HCT116 (cell line): ENCODE measurements around the gene ACTR3. TPM values are rescaled to one million over a fixed set of nuclear protein-coding genes. Genes with fewer than 3 reads are reported as not detected.
"Not testable (repeated sequence)": the region's sequence is repeated elsewhere in the genome, so short reads cannot be mapped to it uniquely, and the experiment has no call there.

Experiments used
- ATAC-seq: fragments of 200-7000 bp; cut with Tn5 transposase; 2 replicates; pipeline ENCODE4 v1.9.1; 2020; ENCODE audit warnings: mild to moderate bottlenecking, moderate library complexity
- BruUV-seq: library from RNA; stranded (reverse); fragments of 400-500 nt; replicated peaks from 2 replicates; lab custom pipeline; 2021; lab: Mats Ljungman, UMichigan
- CTCF ChIA-PET: fragments of 300-600 bp; sonication (Branson Sonifier 250); formaldehyde crosslinking; loops from one replicate; lab custom pipeline; 2021; ENCODE audit warnings: antibody characterized with exemption; lab: Charles Lee
- POLR2A ChIA-PET: fragments of 300-600, 350-600 bp; sonication (Branson Sonifier 250); formaldehyde crosslinking; loops from one replicate; lab custom pipeline; 2021; ENCODE audit warnings: antibody characterized with exemption; lab: Charles Lee
- RAD21 ChIA-PET, 2 experiments: fragments of 300-600 bp; sonication (Branson Sonifier 250); formaldehyde crosslinking; loops; one replicate each; lab custom pipeline; 2023; ENCODE audit warnings: low total read pairs in 2 of 2; ENCODE audit not compliant: uncharacterized antibody in 2 of 2, unreplicated experiment in 2 of 2, low non-redundant PET in 1 of 2; lab: Charles Lee
- DNase-seq: peaks from one replicate; pipeline ENCODE4 v3.0.0-alpha.2; 2010; ENCODE audit warnings: low read depth, low spot score
- H2AFZ ChIP-seq: fragments of 200-600 bp; shearing (Covaris generic), sonication (generic); 2 replicates; pipeline ENCODE4 v1.6.1; 2017; ENCODE audit warnings: low read depth, mixed run types, mixed read lengths, antibody characterized with exemption, low read length; ENCODE audit not compliant: poor library complexity, severe bottlenecking
- H3K27ac ChIP-seq: 2 replicates; pipeline ENCODE4 v1.5.1; 2012; ENCODE audit warnings: low read depth, low read length
- H3K27me3 ChIP-seq: fragments of 200-600 bp; sonication (generic); 2 replicates; pipeline ENCODE4 v1.6.1; 2016; ENCODE audit warnings: mixed run types, low read length, mixed read lengths; ENCODE audit not compliant: insufficient read depth
- H3K36me3 ChIP-seq, 2 experiments: fragments of 200-500 bp in 1 of 2; fragments of 200-600 bp in 1 of 2; sonication (Bioruptor generic) in 1 of 2; sonication (generic) in 1 of 2; 2 replicates each; pipeline versions ENCODE4 v1.5.1 to v1.6.1; 2014 to 2016; ENCODE audit warnings: low read length in 2 of 2, inconsistent platforms in 1 of 2, mixed read lengths in 1 of 2, mixed run types in 1 of 2; ENCODE audit not compliant: insufficient read depth in 2 of 2, control insufficient read depth in 1 of 2
- H3K4me1 ChIP-seq, 2 experiments: fragments of 200-600 bp in 1 of 2; sonication (generic) in 1 of 2; 2 replicates each; pipeline versions ENCODE4 v1.5.1 to v1.6.1; 2012 to 2017; ENCODE audit warnings: low read length in 2 of 2, inconsistent platforms in 1 of 2, mild to moderate bottlenecking in 1 of 2, mixed read lengths in 1 of 2, mixed run types in 1 of 2, moderate library complexity in 1 of 2; ENCODE audit not compliant: insufficient read depth in 2 of 2, control insufficient read depth in 1 of 2
- H3K4me2 ChIP-seq: fragments of 200-600 bp; sonication (generic); 2 replicates; pipeline ENCODE4 v1.6.1; 2017; ENCODE audit warnings: mixed run types, low read length, mixed read lengths
- H3K4me3 ChIP-seq, 2 experiments: fragments of 200-600 bp in 1 of 2; sonication (generic) in 1 of 2; replicated peaks in 1 of 2; 2 replicates each; pipeline ENCODE4 v1.5.1; 2011 to 2016; ENCODE audit warnings: low read length in 2 of 2, control low read depth in 1 of 2, low read depth in 1 of 2, mild to moderate bottlenecking in 1 of 2, mixed read lengths in 1 of 2, mixed run types in 1 of 2
- H3K79me2 ChIP-seq: fragments of 200-600 bp; sonication (generic); 2 replicates; pipeline ENCODE4 v1.6.1; 2017; ENCODE audit warnings: mild to moderate bottlenecking, mixed run types, low read length, moderate library complexity, mixed read lengths; ENCODE audit not compliant: insufficient read depth
- H3K9ac ChIP-seq: fragments of 200-600 bp; sonication (generic); 2 replicates; pipeline ENCODE4 v1.6.1; 2016; ENCODE audit warnings: low read length, mixed read lengths
- H3K9me2 ChIP-seq: fragments of 200-600 bp; sonication (generic), shearing (Covaris generic); 2 replicates; pipeline ENCODE4 v1.6.1; 2017; ENCODE audit warnings: mixed run types, mild to moderate bottlenecking, moderate library complexity; ENCODE audit not compliant: insufficient read depth
- H3K9me3 ChIP-seq, 2 experiments: fragments of 200-500 bp in 1 of 2; fragments of 200-600 bp in 1 of 2; sonication (Bioruptor generic) in 1 of 2; sonication (generic) in 1 of 2; 2 replicates each; pipeline ENCODE4 v1.6.1; 2014 to 2017; ENCODE audit warnings: low read length in 2 of 2, mixed read lengths in 2 of 2, inconsistent platforms in 1 of 2, low read depth in 1 of 2, mild to moderate bottlenecking in 1 of 2, mixed run types in 1 of 2, moderate library complexity in 1 of 2; ENCODE audit not compliant: control insufficient read depth in 1 of 2, insufficient read depth in 1 of 2
- H4K20me1 ChIP-seq: fragments of 200-600 bp; sonication (generic), shearing (Covaris generic); 2 replicates; pipeline ENCODE4 v1.6.1; 2017; ENCODE audit warnings: mixed run types, mild to moderate bottlenecking, moderate library complexity; ENCODE audit not compliant: insufficient read depth
- CBX3 ChIP-seq: IDR thresholded peaks from 2 replicates; pipeline ENCODE4 v1.6.1; 2012; ENCODE audit warnings: low read depth
- CEBPB ChIP-seq: IDR thresholded peaks from 2 replicates; pipeline ENCODE4 v1.6.1; 2012; ENCODE audit warnings: low read depth
- EGR1 ChIP-seq: IDR thresholded peaks from 2 replicates; pipeline ENCODE4 v1.6.1; 2012; ENCODE audit warnings: low read depth
- EZH2 ChIP-seq: fragments of 200-600 bp; sonication (generic); IDR thresholded peaks from 2 replicates; pipeline ENCODE4 v1.6.1; 2017; ENCODE audit warnings: antibody characterized with exemption, mixed run types
- EZH2phosphoT487 ChIP-seq: fragments of 200-600 bp; IDR thresholded peaks from 2 replicates; pipeline ENCODE4 v1.6.1; 2018; ENCODE audit warnings: antibody characterized with exemption, borderline replicate concordance
- FOSL1 ChIP-seq: IDR thresholded peaks from 2 replicates; pipeline ENCODE4 v1.6.1; 2012; ENCODE audit warnings: low read depth
- JUND ChIP-seq: IDR thresholded peaks from 2 replicates; pipeline ENCODE4 v1.6.1; 2012
- RAD21 ChIP-seq: IDR thresholded peaks from 2 replicates; pipeline ENCODE4 v1.6.1; 2012; ENCODE audit warnings: low read depth, mild to moderate bottlenecking
- intact Hi-C: fragments of 100-400 bp; cut with micrococcal nuclease; formaldehyde crosslinking; loops from 2 replicates; pipeline ENCODE4 v1.10.0; 2022
- total RNA-seq: library from RNA; stranded (reverse); gene quantifications from one replicate; pipeline ENCODE4 v1.2.1, GENCODE V29; 2021; ENCODE audit not compliant: unreplicated experiment
- TF ChIP-seq, protein P1 (sequence below): IDR thresholded peaks from 2 replicates; pipeline ENCODE4 v1.6.1; 2012

Gene ACTR3
- total RNA-seq, 1 experiment from 2014 or later, result 232 TPM

DNA sequence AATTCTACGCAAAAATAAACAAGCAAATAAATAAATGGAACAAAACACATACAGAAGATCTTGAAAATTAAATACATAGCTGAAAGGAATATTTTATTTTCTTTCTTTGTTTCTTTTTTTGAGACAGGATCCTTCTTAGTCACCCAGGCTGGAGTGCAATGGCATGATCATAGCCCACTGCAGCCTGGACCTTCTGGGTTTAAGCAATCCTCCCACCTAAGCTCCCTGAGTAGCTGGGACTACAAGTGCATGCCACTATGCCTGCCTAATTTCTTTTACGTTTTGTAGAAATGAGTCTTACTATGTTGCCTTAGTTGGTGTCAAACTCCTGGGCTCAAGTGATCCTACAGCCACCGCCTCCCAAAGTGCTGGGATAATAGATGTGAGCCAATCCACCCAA is 44.6 kb upstream of the ACTR3 start:
- CTCF ChIA-PET, result no interaction called here
- POLR2A ChIA-PET, result no interaction called here
- no TSS peak for BruUV-seq
- Histone ChIP-seq H3K79me2 (no peaks in the 10 kb centered on the region), H2AFZ (no peak overlapping the region), H3K9me3 (no peaks in the 10 kb centered on the region), H3K9me2 (no peaks in the 10 kb centered on the region), H3K27ac (no peak overlapping the region), H4K20me1 (no peaks in the 10 kb centered on the region), H3K9ac (no peak overlapping the region), H3K27me3 (no peaks in the 10 kb centered on the region), H3K36me3 (no peaks in the 10 kb centered on the region), H3K4me2 (no peak overlapping the region), H3K4me1 (peaks cover 0 to 7% of the 10 kb centered on the region in 2 experiments; a peak in 2 of 4 replicates), H3K4me3 (no peak overlapping the region)
- TF ChIP-seq, protein P1, sequence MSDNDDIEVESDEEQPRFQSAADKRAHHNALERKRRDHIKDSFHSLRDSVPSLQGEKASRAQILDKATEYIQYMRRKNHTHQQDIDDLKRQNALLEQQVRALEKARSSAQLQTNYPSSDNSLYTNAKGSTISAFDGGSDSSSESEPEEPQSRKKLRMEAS, result no peak
- TF ChIP-seq EGR1 (no peak), JUND (no peak), CBX3 (no peak), EZH2phosphoT487 (no peak), CEBPB (no peak), EZH2 (no peak), RAD21 (no peak), FOSL1 (no peak)
- intact Hi-C loops, result no loop called here
- DNase-seq (no peak), ATAC-seq (no peak)
- RAD21 ChIA-PET, result no interaction called here

- POLR2A ChIA-PET, H3K36me3 ChIP-seq, H3K79me2 ChIP-seq, H4K20me1 ChIP-seq, H2AFZ ChIP-seq, H3K9ac ChIP-seq, ATAC-seq, H3K9me2 ChIP-seq, intact Hi-C loops, H3K4me1 ChIP-seq, H3K4me3 ChIP-seq, H3K4me2 ChIP-seq, BruUV-seq, DNase-seq, CTCF ChIA-PET, H3K27me3 ChIP-seq, H3K27ac ChIP-seq, H3K9me3 ChIP-seq, RAD21 ChIA-PET: not testable (repeated sequence)
Observed at GRCh38 chr2:113845796-113846195, 44.1 kb upstream of the ACTR3 start.
